ENCODE data around the gene CAPN13.

Gene CAPN13

DNA sequence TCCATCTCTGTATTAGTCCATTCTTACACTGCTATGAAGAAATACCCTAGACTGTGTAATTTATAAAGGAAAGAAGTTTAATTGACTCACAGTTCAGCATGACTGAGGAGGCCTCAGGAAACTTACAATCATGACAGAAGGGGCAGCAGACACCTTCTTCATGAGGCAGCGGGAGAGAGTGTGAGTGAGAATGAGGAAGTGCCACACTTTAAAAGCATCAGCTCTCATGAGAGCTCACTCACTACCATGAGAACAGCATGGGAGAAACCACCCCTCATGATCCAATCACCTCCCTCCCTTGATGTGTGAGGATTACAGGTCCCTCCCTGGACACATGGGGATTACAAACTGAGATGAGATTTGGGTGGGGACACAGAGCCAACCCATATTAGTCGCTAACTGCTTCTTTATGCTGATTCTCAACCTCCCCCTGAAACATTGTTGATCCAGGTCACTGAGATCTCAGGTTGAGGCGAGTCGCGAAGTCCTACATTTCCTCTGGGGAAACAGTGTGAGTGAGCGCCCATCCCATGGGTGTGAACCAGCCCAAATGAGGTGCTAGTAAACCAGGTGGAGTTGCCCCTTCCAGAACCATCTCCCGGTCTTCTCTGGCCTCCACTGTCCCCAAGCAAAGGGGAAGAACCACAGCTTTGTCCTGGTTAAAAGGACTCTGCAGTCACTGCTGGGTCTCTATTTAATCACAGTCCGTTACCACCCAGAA is 123.8 kb downstream of the CAPN13 start:
- no peak for DNase-seq (ENCODE audit: low spot score)

DNA sequence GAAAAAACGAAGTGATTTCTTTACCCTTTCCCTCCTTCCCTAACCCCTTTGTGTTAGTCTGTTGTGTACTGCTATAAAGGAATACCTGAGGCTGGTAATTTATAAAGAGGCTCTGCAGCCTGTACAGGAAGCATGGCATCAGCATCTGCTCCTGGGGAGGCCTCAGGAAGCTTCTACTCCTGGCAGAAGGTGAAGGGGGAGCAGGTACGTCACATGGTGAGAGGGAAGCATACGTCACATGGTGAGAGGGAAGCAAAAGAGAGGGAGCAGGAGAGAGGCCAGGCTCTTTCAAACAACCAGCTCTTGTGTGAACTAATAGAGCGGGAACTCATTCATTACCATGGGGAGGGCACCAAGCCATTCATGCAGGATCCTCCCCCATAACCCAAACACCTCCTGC is 126.2 kb downstream of the CAPN13 start:
- DNase-seq (ENCODE audit: low spot score) = no peak

DNA sequence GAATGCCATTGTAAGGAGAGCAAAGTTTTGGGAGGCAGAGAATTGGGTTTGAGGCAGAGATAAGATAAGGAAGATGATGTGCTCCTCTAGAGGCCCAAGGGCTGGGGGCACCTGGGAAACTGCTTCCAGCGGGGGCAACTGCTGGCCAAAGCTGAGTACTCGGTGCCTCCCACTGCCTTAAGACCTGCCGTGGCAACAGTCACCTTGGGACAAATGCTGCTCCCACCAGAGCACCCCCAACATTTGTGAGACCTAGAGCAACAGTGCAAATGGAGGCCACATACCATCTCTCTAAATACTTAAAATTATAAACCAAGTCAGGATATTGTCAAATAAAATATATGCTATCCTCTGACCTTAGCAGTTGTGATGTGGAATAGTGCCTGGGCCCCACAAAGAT is 127.1 kb downstream of the CAPN13 start:
- DNase-seq (ENCODE audit: low spot score) = no peak

DNA sequence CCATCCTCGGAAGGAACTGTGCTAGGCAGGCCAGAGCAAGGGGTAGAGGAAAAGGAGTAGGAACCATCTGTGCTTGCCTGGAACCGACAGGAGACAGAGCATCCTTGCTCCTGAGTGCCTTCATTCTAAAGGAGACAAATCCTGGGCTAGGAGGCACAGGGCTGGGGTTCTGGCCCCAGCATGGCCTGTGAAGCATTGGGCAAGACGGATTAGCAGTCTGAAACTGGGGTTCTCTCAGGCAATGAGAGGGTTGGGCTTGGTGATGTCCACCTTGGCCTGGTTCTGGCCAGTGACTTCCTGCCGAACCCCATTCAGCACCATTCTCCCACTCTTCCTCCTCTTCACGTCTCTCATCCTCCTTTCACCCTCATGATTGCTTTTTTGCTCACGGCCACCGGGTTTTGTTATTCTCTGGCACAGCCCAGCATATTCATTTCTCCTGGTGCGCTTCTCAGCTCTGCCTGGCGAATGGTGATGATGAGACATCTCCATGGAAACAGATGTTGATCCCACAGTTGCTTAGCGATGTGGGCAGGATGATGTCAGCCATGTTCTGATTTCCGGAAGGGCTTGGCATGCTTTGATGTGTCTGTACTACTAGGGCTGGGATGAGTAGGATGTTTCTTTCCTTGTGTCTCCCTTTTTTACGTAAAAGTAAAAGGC is 127.7 kb downstream of the CAPN13 start:
- no peak for DNase-seq (ENCODE audit: low spot score)

DNA sequence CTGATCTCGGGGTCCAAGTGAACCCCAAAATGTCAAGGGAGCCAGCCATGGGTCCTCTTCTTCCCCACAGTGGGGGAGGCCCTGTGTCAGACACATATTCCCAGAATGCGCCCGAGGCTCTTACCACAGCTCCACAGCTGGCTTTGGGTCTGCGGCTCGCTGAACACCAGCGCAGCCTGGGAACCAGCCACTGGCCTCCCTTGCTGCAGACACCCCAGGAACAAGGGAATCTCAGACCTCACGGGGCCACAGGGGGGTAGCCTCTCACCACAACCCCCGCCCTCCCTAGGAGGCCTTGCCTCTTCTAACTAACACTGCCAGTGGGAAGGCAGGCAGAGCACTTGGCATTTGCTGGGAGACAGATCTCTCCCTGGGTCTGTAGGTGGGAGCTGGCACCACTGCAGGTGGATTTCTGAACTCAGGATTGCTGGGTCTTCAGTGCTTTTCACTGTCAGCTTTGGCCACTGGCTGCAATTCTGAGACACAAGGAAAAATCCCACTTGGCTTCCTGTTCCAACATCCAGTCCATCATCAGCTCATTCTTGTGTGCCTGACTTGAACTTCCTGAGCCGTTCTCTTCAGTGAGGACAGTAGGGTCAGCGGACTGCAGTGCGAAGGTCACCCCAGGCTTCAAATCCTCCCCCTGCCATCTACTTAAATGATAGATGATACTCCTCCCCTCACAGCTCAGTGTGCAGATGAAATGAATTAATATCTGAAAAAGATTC is 128.7 kb downstream of the CAPN13 start:
- DNase-seq (ENCODE audit: low spot score) = no peak

DNA sequence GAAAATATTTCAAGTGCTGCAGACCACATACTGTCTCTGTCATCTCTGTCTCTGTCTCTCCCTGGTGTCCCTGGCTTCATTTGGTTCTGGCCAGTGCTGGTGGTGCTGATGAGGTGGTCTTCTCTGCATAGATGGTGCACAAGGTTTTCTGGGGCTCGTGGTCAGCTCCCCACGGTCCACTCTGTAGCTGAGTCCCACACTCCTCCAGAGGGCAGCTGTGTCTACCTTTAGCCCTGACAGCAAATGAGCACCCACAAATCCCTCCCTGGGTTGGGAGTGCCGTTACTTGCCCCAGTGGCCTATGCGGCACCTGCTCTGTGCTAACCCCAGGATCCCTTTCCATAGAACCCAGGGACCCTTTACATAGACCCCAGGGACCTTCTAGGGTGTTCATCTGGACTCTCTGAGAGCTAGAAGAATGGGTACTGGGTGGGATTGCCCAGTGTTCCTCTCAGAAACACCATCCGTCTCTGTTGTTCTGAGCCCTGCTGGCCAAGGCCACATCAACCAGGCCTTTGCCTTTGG is 129.3 kb downstream of the CAPN13 start:
- no peak for DNase-seq (ENCODE audit: low spot score)

DNA sequence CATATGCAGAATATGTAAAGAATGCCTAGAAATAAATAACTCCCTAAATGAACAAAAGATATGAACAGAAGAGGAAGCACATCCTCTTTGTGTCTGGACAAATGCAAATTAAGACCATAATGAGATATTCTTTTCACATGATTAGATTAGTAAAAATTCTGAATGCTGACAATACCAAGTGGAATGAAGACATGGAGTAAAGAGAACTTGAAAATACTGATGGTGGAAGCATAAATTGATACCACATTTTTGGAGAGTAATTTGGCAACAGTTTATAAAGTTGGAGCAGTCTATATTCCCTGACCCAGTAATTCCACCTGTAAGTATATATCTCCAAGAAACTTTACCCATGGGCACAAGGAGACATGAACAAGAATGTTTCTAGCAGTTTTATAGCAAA is 130.0 kb downstream of the CAPN13 start:
- DNase-seq (ENCODE audit: low spot score) = no peak

DNA sequence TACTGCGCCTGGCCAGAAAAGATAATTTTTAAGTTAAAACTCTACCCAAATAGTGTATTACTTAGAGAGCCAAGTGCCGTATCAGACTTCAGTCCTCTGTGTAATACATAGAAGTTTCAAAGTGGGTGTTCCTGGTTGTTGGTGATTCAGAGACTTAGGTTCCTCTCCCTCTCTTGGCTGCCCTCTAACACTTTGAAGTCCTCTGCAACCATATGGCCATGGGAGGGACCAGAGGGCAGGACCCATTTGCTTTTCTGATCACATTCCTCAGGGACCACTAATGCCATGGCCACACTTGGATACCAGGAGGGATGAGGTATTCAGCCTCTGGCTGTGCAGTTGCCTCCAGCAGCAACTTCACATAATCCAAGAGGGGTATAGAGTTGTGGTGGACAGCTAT is 131.5 kb downstream of the CAPN13 start:
- no peak for DNase-seq (ENCODE audit: low spot score)

DNA sequence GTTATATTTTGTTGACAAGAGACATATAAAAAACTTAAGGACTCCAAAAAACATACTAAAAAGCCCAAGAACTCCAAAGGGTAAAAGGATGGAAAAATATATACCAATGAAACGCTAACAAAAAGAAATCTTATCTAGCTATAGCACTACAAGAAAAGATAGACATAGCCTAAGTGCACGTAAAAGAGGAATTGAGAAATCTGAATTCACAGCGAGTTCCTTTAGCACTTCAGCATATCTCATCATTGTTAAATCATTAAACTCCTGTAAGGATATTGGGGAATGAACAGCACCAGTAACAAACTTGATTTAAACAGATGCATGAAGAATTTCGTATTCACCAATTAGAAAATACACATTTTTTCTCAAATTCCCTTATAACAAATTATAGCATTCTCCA is 134.1 kb downstream of the CAPN13 start:
- no peak for DNase-seq (ENCODE audit: low spot score)
